Hepatocyte (in vitro differentiated cells): ENCODE results near the gene CHID1. TPM values are rescaled to one million over a fixed set of nuclear protein-coding genes. Genes with fewer than 3 reads are reported as not detected.

Source experiments
- DNase-seq: peaks from one replicate; pipeline ENCODE4 v3.0.0-alpha.2; 2016; ENCODE audit warnings: low spot score
- H2AFZ ChIP-seq: fragments of 200-600 bp; sonication (generic); 2 replicates; pipeline ENCODE4 v1.6.0; 2016; ENCODE audit warnings: antibody characterized with exemption, mild to moderate bottlenecking
- H3K27ac ChIP-seq: fragments of 200-600 bp; sonication (generic); 2 replicates; pipeline ENCODE4 v1.5.1; 2016; ENCODE audit warnings: mild to moderate bottlenecking
- H3K27me3 ChIP-seq: fragments of 200-600 bp; sonication (generic); 2 replicates; pipeline ENCODE4 v1.6.1; 2016
- H3K36me3 ChIP-seq: fragments of 200-600 bp; sonication (generic); replicated peaks from 2 replicates; pipeline ENCODE4 v1.5.1; 2016; ENCODE audit warnings: low read depth; ENCODE audit not compliant: insufficient read depth
- H3K4me1 ChIP-seq: fragments of 200-600 bp; sonication (generic); 2 replicates; pipeline ENCODE4 v1.5.1; 2016; ENCODE audit warnings: mild to moderate bottlenecking, moderate library complexity; ENCODE audit not compliant: insufficient read depth
- H3K4me2 ChIP-seq: fragments of 200-600 bp; sonication (generic); 2 replicates; pipeline ENCODE4 v1.6.0; 2016
- H3K4me3 ChIP-seq: fragments of 200-600 bp; sonication (generic); 2 replicates; pipeline ENCODE4 v1.5.1; 2016; ENCODE audit warnings: mild to moderate bottlenecking
- H3K79me2 ChIP-seq: fragments of 200-600 bp; sonication (generic); 2 replicates; pipeline ENCODE4 v1.6.0; 2017; ENCODE audit warnings: mild to moderate bottlenecking
- H3K9me2 ChIP-seq: fragments of 200-600 bp; sonication (generic); replicated peaks from 2 replicates; pipeline ENCODE4 v1.6.0; 2017; ENCODE audit warnings: mild to moderate bottlenecking; ENCODE audit not compliant: insufficient read depth
- H3K9me3 ChIP-seq: fragments of 200-600 bp; sonication (generic); 2 replicates; pipeline ENCODE4 v1.5.1; 2016; ENCODE audit warnings: low read depth, mild to moderate bottlenecking
- H4K20me1 ChIP-seq: fragments of 200-600 bp; sonication (generic); 2 replicates; pipeline ENCODE4 v1.6.0; 2016; ENCODE audit warnings: mild to moderate bottlenecking; ENCODE audit not compliant: insufficient read depth, poor library complexity, severe bottlenecking
- CTCF ChIP-seq: fragments of 200-600 bp; sonication (generic); IDR thresholded peaks from 2 replicates; pipeline ENCODE4 v1.5.1; 2016; ENCODE audit warnings: antibody characterized with exemption, mild to moderate bottlenecking; ENCODE audit not compliant: poor library complexity
- EZH2 ChIP-seq: fragments of 200-600 bp; sonication (generic); IDR thresholded peaks from 2 replicates; pipeline ENCODE4 v1.6.1; 2016; ENCODE audit warnings: antibody characterized with exemption, mild to moderate bottlenecking, borderline replicate concordance
- EZH2phosphoT487 ChIP-seq: fragments of 200-600 bp; sonication (generic); IDR thresholded peaks from one replicate; pipeline ENCODE4 v1.6.1; 2018; ENCODE audit warnings: antibody characterized with exemption, mild to moderate bottlenecking, low read depth, moderate library complexity; ENCODE audit not compliant: unreplicated experiment, severe bottlenecking
- WGBS: methylation state at CpG from one replicate; pipeline ENCODE4 v1.1.6; 2016; ENCODE audit warnings: low lambda C conversion rate; ENCODE audit errors: missing lambda C conversion rate; 5-methylcytosine and 5-hydroxymethylcytosine counted together
- polyA plus RNA-seq: library from polyadenylated mRNA; unstranded; fragments of >200 nt; fragmentation: Nextera tagmentation; extraction: Ambion mirVana; gene quantifications from 2 replicates; pipeline ENCODE4 v1.2.1, GENCODE V29; 2016
- total RNA-seq: library from RNA; depleted of rRNA; stranded (reverse); fragments of >200 nt; gene quantifications from 2 replicates; pipeline ENCODE4 v1.2.3, GENCODE V29; 2014

Gene CHID1
- total and polyA plus RNA-seq, 2 experiments from 2014 or later: 92.4 to 155 TPM

- DNase-seq: peak; percentile 96
- H3K27ac ChIP-seq: peak within 1 kb of the TSS; percentile 98
- peaks cover 13% of the 10 kb centered on the region for H4K20me1 ChIP-seq
- peak within 1 kb of the TSS; percentile 75 for H2AFZ ChIP-seq
- TF ChIP-seq EZH2phosphoT487: no peak
- no peak for TF ChIP-seq CTCF
- TF ChIP-seq EZH2: no peak
- no peaks in the 10 kb centered on the region for H3K9me2 ChIP-seq
- H3K9me3 ChIP-seq: no peaks in the 10 kb centered on the region
- H3K27me3 ChIP-seq: no peaks in the 10 kb centered on the region
- H3K4me1 ChIP-seq: peaks cover 39% of the 10 kb centered on the region
- peaks cover 25% of the 10 kb centered on the region for H3K79me2 ChIP-seq
- WGBS: under 1% methylated on average over 40 of the region's 87 CpGs
- peak within 1 kb of the TSS; percentile 94 for H3K4me2 ChIP-seq
- peak within 1 kb of the TSS; percentile 86 for H3K4me3 ChIP-seq
- no peaks in the 10 kb centered on the region for H3K36me3 ChIP-seq
Observed at GRCh38 chr11:842370-843002, 68.1 kb downstream of the CHID1 start, which contains the start of the genes POLR2L and TSPAN4. TSS of gene POLR2L (minus strand) at chr11:842529. CDS start at chr11:842508, 21 bp downstream. TSS of gene TSPAN4 (plus strand) at chr11:842852. CDS start at chr11:850305, 7,453 bp downstream.

GRCh38 chr11:841981-842369 is 68.6 kb downstream of the CHID1 start:
- DNase-seq: no peak
- peak overlapping the region; percentile 75 for H2AFZ ChIP-seq
- peak overlapping the region; percentile 94 for H3K4me2 ChIP-seq
- H3K4me1 ChIP-seq: peaks cover 39% of the 10 kb centered on the region
- H3K9me3 ChIP-seq: no peaks in the 10 kb centered on the region
- H3K36me3 ChIP-seq: no peaks in the 10 kb centered on the region
- H3K79me2 ChIP-seq: peaks cover 25% of the 10 kb centered on the region
- H3K27me3 ChIP-seq: no peaks in the 10 kb centered on the region
- peaks cover 13% of the 10 kb centered on the region for H4K20me1 ChIP-seq
- H3K27ac ChIP-seq: peak overlapping the region; percentile 98
- no peaks in the 10 kb centered on the region for H3K9me2 ChIP-seq
- peak overlapping the region; percentile 86 for H3K4me3 ChIP-seq
- TF ChIP-seq EZH2 (no peak), EZH2phosphoT487 (no peak), CTCF (no peak)
- WGBS: 2% methylated on average over 18 of the region's 27 CpGs

GRCh38 chr11:839875-840617 is 70.6 kb downstream of the CHID1 start:
- Histone ChIP-seq H3K27ac (no peak overlapping the region), H2AFZ (no peak overlapping the region), H3K79me2 (peaks cover 37% of the 10 kb centered on the region), H3K4me3 (no peak overlapping the region), H3K4me1 (peaks cover 24% of the 10 kb centered on the region), H3K4me2 (no peak overlapping the region), H3K27me3 (no peaks in the 10 kb centered on the region), H3K9me3 (no peaks in the 10 kb centered on the region), H3K9me2 (no peaks in the 10 kb centered on the region), H4K20me1 (peaks cover 17% of the 10 kb centered on the region), H3K36me3 (no peaks in the 10 kb centered on the region)
- TF ChIP-seq EZH2phosphoT487 (no peak), CTCF (no peak), EZH2 (no peak)
- no peak for DNase-seq
- WGBS: 90% methylated on average over 23 of the region's 25 CpGs
